ENCODE results near the gene PDE12. TPM values are rescaled to one million over a fixed set of nuclear protein-coding genes. Genes with fewer than 3 reads are reported as not detected.

Gene PDE12
- total and polyA plus RNA-seq, 2 of the 8 experiments (the other 6 are each of a cell fraction or from before 2014, with no cell fraction given): 9.0 to 12.1 TPM

DNA sequence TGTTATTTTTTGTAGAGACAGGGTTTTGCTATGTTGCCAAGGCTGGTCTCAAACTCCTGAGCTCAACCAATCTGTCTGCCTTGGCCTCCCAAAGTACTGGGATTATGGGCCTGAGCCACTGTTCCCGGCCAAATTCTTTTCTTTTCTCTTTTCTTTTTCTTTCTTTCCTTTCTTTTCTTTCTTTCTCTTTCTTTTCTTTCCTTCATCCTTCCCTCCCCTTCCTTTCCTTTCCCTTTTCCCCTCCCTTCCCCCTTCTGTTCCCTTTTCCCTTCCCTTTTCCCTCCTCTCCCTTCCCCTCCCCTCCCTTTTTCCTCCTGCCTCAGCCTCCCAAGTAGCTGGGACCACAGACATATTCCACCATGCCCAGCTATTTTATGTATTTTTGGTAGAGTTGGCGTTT, 44.1 kb downstream of the PDE12 start:
- 86% methylated on average over 2 of the region's 2 CpGs; no CpG with 5 or more reads in 1 of the 2 experiments for WGBS, 2 experiments (ENCODE audit: extremely low coverage in 1 of 2, insufficient coverage in 1 of 2, insufficient read length in 1 of 2, insufficient replicate concordance in 2 of 2, low coverage in 1 of 2, low lambda C conversion rate in 2 of 2, missing lambda C conversion rate in 1 of 2)
- Histone ChIP-seq H3K79me2 (ENCODE audit: control insufficient read depth in 1 of 2, insufficient read depth in 2 of 2, low read length in 2 of 2) (peaks cover 8 to 20% of the 10 kb centered on the region in 2 experiments), H3K14ac (ENCODE audit: insufficient read length) (no peak overlapping the region), H2BK120ac (replicated peaks; ENCODE audit: low read depth, low read length) (no peak overlapping the region), H3K27ac (ENCODE audit: low read depth, low read length) (no peak overlapping the region), H3K79me1 (ENCODE audit: low read depth, low read length) (peaks cover 2% of the 10 kb centered on the region; the same call in 1 of the 2 replicates), H2AK5ac (ENCODE audit: low read depth, low read length) (no peak overlapping the region), H2BK12ac (ENCODE audit: low read depth, low read length) (no peak overlapping the region), H3K36me3 (ENCODE audit: control insufficient read depth in 2 of 4, insufficient read depth in 4 of 4, low read length in 3 of 4) (no peaks in the 10 kb centered on the region), H4K8ac (ENCODE audit: extremely low read depth, insufficient read depth, low read length) (no peak overlapping the region), H4K91ac (replicated peaks; ENCODE audit: insufficient read length, low read length) (no peak overlapping the region), H2AFZ (ENCODE audit: low read length) (no peak overlapping the region), H3K4me2 (ENCODE audit: insufficient read depth in 1 of 2, low read depth in 2 of 2, low read length in 2 of 2) (no peak overlapping the region), H3K56ac (replicated peaks; ENCODE audit: insufficient read length, low read depth, low read length) (no peak overlapping the region), H4K5ac (ENCODE audit: insufficient read length, low read depth, low read length) (no peak overlapping the region), H3K18ac (ENCODE audit: extremely low read depth, low read length) (no peak overlapping the region), H4K20me1 (replicated peaks in 1 of 2; ENCODE audit: control insufficient read depth in 1 of 2, insufficient read depth in 2 of 2, low read length in 2 of 2) (peaks cover 2% of the 10 kb centered on the region in 2 experiments), H3K4me3 (ENCODE audit: extremely low read depth in 1 of 4, insufficient read depth in 2 of 4, low read depth in 3 of 4, low read length in 4 of 4) (no peak overlapping the region), H3K9ac (replicated peaks in 1 of 4; ENCODE audit: extremely low read depth in 1 of 4, low read depth in 3 of 4, low read length in 3 of 4) (no peak overlapping the region), H3K27me3 (replicated peaks in 1 of 4; ENCODE audit: control insufficient read depth in 3 of 4, extremely low read depth in 1 of 4, insufficient read depth in 3 of 4, low read length in 3 of 4) (no peaks in the 10 kb centered on the region), H3K9me3 (ENCODE audit: insufficient read depth in 2 of 2, low read depth in 1 of 2, low read length in 1 of 2) (no peaks in the 10 kb centered on the region), H3K23ac (ENCODE audit: insufficient read length) (no peak overlapping the region), H2BK20ac (ENCODE audit: low read length) (no peak overlapping the region), H3K4me1 (replicated peaks in 1 of 4; ENCODE audit: control insufficient read depth in 3 of 4, insufficient read depth in 4 of 4, low read length in 3 of 4) (peaks cover 0 to 5% (median 1%) of the 10 kb centered on the region in 4 experiments; a peak in 3 of 7 replicates), H3K4ac (replicated peaks; ENCODE audit: insufficient read length, low read depth, low read length) (no peak overlapping the region), H2BK5ac (ENCODE audit: low read depth, low read length) (no peak overlapping the region), H2BK15ac (ENCODE audit: low read length) (no peak overlapping the region), H3K23me2 (ENCODE audit: low read depth, low read length) (peaks cover 7% of the 10 kb centered on the region; the same call in 1 of the 2 replicates)
- ChIA-PET CTCF (ENCODE audit: partially characterized antibody) (interaction anchor here (0.7 to 1.1 kb wide), 2 partner anchors 98 to 350 kb away, joined by 3 read pairs; no protein-coding TSS in a partner anchor), POLR2A (ENCODE audit: partially characterized antibody) (no interaction called here)
- TF ChIP-seq BCL11A (IDR thresholded peaks at IDR 0.05; ENCODE audit: low read depth in 2 of 2, low read length in 2 of 2) (no peak), EZH2 (IDR thresholded peaks at IDR 0.05; ENCODE audit: low read depth, low read length, severe bottlenecking) (no peak), BACH1 (IDR thresholded peaks at IDR 0.05; ENCODE audit: low read length) (no peak), SP4 (IDR thresholded peaks at IDR 0.05; ENCODE audit: low read length) (no peak), ASH2L (IDR thresholded peaks at IDR 0.05; ENCODE audit: low read length) (no peak), ZNF274 (IDR thresholded peaks at IDR 0.05; ENCODE audit: borderline replicate concordance, extremely low read depth, low read length) (no peak), TAF7 (optimal IDR thresholded peaks at IDR 0.05; ENCODE audit: borderline replicate concordance, low read depth, low read length) (no peak), POLR2AphosphoS5 (IDR thresholded peaks at IDR 0.05; ENCODE audit: low read depth, low read length) (no peak)
- FAIRE-seq: no peak
- no peak for DNase-seq (ENCODE audit: low read depth in 1 of 2, low spot score in 2 of 2)

Data from H1 (cell line).